Osteoblast (primary cell): ENCODE data around the gene ZNRF2. TPM values are rescaled to one million over a fixed set of nuclear protein-coding genes. Genes with fewer than 3 reads are reported as not detected.

ENCODE experiments used
- DNase-seq: peaks from one replicate; pipeline ENCODE4 v3.0.0; 2011; ENCODE audit warnings: low spot score, mixed read lengths; ENCODE audit not compliant: insufficient read length; ENCODE audit errors: missing footprints
- H2AFZ ChIP-seq: 2 replicates; pipeline ENCODE4 v1.6.0; 2011; ENCODE audit warnings: mild to moderate bottlenecking, low read length
- H3K27ac ChIP-seq: 2 replicates; pipeline ENCODE4 v1.5.1; 2011; ENCODE audit warnings: mild to moderate bottlenecking, low read depth, low read length, moderate library complexity
- H3K27me3 ChIP-seq: 2 replicates; pipeline ENCODE4 v1.6.0; 2012; ENCODE audit warnings: mild to moderate bottlenecking, control low read depth, inconsistent platforms, low read length, moderate library complexity; ENCODE audit not compliant: insufficient read depth
- H3K36me3 ChIP-seq: 2 replicates; pipeline ENCODE4 v1.5.1; 2011; ENCODE audit warnings: mild to moderate bottlenecking, low read length, control low read depth, moderate library complexity; ENCODE audit not compliant: insufficient read depth
- H3K4me1 ChIP-seq: 2 replicates; pipeline ENCODE4 v1.5.1; 2011; ENCODE audit warnings: mild to moderate bottlenecking, low read length, control low read depth, moderate library complexity; ENCODE audit not compliant: insufficient read depth
- H3K4me2 ChIP-seq: 2 replicates; pipeline ENCODE4 v1.6.0; 2011; ENCODE audit warnings: mild to moderate bottlenecking, low read length; ENCODE audit not compliant: insufficient read depth
- H3K4me3 ChIP-seq: fragments of 200-600 bp; sonication (generic); 3 replicates; pipeline ENCODE4 v1.5.1; 2012; ENCODE audit warnings: mild to moderate bottlenecking, low read length, inconsistent platforms; ENCODE audit not compliant: insufficient read depth
- H3K79me2 ChIP-seq: 2 replicates; pipeline ENCODE4 v1.6.0; 2012; ENCODE audit warnings: mild to moderate bottlenecking, low read length, control low read depth, inconsistent platforms; ENCODE audit not compliant: insufficient read depth
- H3K9me3 ChIP-seq: 2 replicates; pipeline ENCODE4 v1.5.1; 2011; ENCODE audit warnings: low read depth, low read length, control low read depth
- H4K20me1 ChIP-seq: 2 replicates; pipeline ENCODE4 v1.6.0; 2012; ENCODE audit warnings: mild to moderate bottlenecking, low read length, control low read depth; ENCODE audit not compliant: insufficient read depth
- total RNA-seq: library from RNA; depleted of rRNA; stranded (reverse); fragments of >200 nt; gene quantifications from 2 replicates; pipeline ENCODE4 v1.2.3, GENCODE V29; 2012
- TF ChIP-seq, protein P1 (sequence below): IDR thresholded peaks from 2 replicates; pipeline ENCODE4 v1.5.1; 2011; ENCODE audit warnings: mild to moderate bottlenecking, low read depth, low read length, moderate library complexity; ENCODE audit errors: extremely low read depth

Gene ZNRF2
- total RNA-seq, 1 donor: 12.7 TPM

DNA sequence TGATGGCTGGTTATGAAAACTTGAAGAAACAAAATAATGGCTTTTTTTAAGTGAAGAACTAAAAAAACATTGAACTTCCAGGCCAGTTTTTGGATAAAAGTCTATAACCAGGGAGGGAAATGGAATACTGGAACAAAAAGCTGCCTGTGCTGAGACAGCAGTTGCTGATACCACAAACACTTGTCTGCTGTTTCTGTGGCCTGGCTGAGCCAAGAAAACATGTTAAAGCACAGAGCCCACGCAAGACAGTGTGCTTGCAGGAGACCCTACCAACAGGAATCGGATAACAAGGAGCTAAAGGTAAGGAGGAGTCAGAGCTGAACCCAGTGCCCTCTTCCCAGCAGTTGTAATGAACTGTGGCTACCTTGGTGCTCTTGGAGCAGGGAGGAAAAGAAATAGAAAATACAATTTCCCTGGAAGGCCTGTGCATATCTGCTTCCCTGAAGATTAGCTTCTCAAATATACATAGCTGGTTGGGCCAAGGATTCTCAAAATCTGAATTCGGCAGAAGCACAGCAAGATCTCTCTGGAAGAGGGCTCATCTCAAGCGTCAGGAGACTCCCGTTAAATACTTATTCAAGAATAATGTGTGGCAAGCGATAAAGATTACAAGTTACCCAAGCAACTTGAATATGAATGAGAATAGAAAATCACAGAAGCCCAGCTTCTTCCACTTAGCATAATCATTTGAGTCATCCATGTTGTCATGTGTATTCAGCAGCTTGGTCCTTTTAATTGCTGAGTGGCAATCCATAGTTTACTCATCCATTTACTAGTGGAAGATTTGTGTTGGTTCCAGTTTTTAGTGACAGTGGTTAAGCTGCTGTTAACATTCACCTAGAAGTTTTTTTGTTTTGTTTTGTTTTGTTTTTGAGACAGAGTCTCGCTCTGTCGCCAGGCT lies 106.6 kb downstream of the ZNRF2 start:
- no peaks in the 10 kb centered on the region for H3K4me1 ChIP-seq
- DNase-seq: no peak

DNA sequence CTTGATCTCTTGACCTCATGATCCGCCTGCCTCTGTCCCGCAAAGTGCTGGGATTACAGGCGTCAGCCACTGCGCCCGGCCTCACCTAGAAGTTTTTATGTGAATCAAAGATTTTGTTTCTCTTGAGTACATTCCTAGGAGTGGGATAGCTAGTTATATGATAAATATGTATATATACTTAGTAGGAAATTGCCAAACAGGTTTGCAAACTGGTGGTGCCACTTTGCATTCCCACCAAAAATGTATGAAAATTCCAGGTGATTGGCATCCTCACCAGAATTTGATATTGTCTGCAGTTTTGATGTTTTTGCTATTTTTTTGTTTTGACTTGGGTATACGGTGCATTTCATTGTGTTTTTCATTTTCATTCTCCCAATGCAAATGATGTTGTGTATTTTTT lies 107.4 kb downstream of the ZNRF2 start:
- H3K79me2 ChIP-seq: no peaks in the 10 kb centered on the region
- no peaks in the 10 kb centered on the region for H3K9me3 ChIP-seq
- DNase-seq: no peak

More for the DNA sequence above, 106.6 kb downstream of the ZNRF2 start:
- Histone ChIP-seq H3K79me2 (no peaks in the 10 kb centered on the region), H2AFZ (no peak overlapping the region), H3K36me3 (no peaks in the 10 kb centered on the region), H3K4me2 (no peak overlapping the region), H3K9me3 (no peaks in the 10 kb centered on the region), H4K20me1 (no peaks in the 10 kb centered on the region), H3K4me3 (no peak overlapping the region), H3K27me3 (no peaks in the 10 kb centered on the region), H3K27ac (no peak overlapping the region)
- TF ChIP-seq, protein P1, sequence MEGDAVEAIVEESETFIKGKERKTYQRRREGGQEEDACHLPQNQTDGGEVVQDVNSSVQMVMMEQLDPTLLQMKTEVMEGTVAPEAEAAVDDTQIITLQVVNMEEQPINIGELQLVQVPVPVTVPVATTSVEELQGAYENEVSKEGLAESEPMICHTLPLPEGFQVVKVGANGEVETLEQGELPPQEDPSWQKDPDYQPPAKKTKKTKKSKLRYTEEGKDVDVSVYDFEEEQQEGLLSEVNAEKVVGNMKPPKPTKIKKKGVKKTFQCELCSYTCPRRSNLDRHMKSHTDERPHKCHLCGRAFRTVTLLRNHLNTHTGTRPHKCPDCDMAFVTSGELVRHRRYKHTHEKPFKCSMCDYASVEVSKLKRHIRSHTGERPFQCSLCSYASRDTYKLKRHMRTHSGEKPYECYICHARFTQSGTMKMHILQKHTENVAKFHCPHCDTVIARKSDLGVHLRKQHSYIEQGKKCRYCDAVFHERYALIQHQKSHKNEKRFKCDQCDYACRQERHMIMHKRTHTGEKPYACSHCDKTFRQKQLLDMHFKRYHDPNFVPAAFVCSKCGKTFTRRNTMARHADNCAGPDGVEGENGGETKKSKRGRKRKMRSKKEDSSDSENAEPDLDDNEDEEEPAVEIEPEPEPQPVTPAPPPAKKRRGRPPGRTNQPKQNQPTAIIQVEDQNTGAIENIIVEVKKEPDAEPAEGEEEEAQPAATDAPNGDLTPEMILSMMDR: no peak

DNA sequence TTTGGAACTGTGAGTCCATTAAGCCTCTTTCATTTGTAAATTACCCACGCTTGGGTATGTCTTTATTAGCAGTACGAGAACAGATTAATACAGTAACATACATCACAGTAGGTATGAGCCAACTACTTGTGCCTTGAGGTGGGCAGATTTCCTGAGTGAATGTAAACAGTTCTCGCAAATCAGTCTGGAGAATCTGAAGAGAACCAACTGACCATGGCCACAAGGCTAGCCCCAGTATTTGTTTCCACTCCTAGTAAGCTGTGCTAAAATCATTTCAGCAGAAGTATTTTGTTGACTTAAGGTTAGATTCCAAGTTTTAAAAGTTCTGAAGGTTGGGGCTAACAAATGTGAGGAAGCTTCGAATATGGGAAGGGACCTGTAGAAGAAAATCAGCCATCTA lies 111.3 kb downstream of the ZNRF2 start:
- DNase-seq: no peak
- H3K4me3 ChIP-seq: no peak overlapping the region
- TF ChIP-seq, protein P1: no peak
- no peaks in the 10 kb centered on the region for H3K9me3 ChIP-seq
- H3K4me2 ChIP-seq: no peak overlapping the region
- H2AFZ ChIP-seq: no peak overlapping the region
- no peak overlapping the region for H3K27ac ChIP-seq
- H3K27me3 ChIP-seq: no peaks in the 10 kb centered on the region
- H3K4me1 ChIP-seq: no peaks in the 10 kb centered on the region
- no peaks in the 10 kb centered on the region for H3K79me2 ChIP-seq
- no peaks in the 10 kb centered on the region for H3K36me3 ChIP-seq
- no peaks in the 10 kb centered on the region for H4K20me1 ChIP-seq

More for the DNA sequence above, 107.4 kb downstream of the ZNRF2 start:
- no peak overlapping the region for H2AFZ ChIP-seq
- no peak overlapping the region for H3K27ac ChIP-seq
- no peak overlapping the region for H3K4me2 ChIP-seq
- H3K27me3 ChIP-seq: no peaks in the 10 kb centered on the region
- TF ChIP-seq, protein P1: no peak
- no peaks in the 10 kb centered on the region for H3K36me3 ChIP-seq
- no peak overlapping the region for H3K4me3 ChIP-seq
- no peaks in the 10 kb centered on the region for H4K20me1 ChIP-seq
- H3K4me1 ChIP-seq: no peaks in the 10 kb centered on the region

DNA sequence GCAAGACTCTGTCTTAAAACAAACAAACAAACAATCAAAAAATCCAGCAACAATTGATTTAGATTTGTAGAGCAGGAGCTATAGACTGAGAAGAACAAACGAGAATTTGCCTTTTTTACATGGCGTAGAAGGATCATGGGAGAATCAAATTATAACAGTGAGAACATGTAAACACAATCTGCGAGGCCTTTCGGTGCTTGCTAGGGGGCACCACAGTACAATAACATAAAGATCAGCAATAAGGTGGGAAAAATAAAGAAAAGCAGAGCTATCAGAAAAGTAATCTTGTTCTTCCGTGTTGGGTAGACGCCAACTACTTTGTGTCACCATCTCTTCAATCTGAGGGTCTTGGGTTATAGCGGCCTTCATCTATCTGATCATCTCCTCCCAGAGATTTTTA lies 112.0 kb downstream of the ZNRF2 start:
- no peak for DNase-seq
- Histone ChIP-seq H2AFZ (no peak overlapping the region), H3K79me2 (no peaks in the 10 kb centered on the region), H3K36me3 (no peaks in the 10 kb centered on the region), H3K27me3 (no peaks in the 10 kb centered on the region), H3K4me2 (no peak overlapping the region), H3K4me1 (no peaks in the 10 kb centered on the region), H3K9me3 (no peaks in the 10 kb centered on the region), H3K27ac (no peak overlapping the region), H4K20me1 (no peaks in the 10 kb centered on the region), H3K4me3 (no peak overlapping the region)
- TF ChIP-seq, protein P1: no peak
